D721Med (cell line): ENCODE data around the gene ISCU.
"Not testable (repeated sequence)": the region's sequence is repeated elsewhere in the genome, so short reads cannot be mapped to it uniquely, and the experiment has no call there.

Experiments
- DNase-seq: peaks from one replicate; pipeline ENCODE4 v3.0.0; 2011; ENCODE audit warnings: low spot score; ENCODE audit not compliant: insufficient read length
- FAIRE-seq: peaks from 2 replicates; lab custom pipeline; 2011; peaks lifted over from hg19 to GRCh38; lab: Jason Lieb, UNC
- CTCF ChIP-seq: IDR thresholded peaks from 2 replicates; pipeline ENCODE4 v1.5.1; 2012; ENCODE audit warnings: mild to moderate bottlenecking, control low read depth; ENCODE audit not compliant: insufficient read depth; ENCODE audit errors: missing control alignments

Gene ISCU

GRCh38 chr12:108547686-108548085 is 14.7 kb upstream of the ISCU start:
- DNase-seq: no peak
- TF ChIP-seq CTCF: no peak
- FAIRE-seq: no peak

GRCh38 chr12:108548954-108549521 is 13.4 kb upstream of the ISCU start:
- FAIRE-seq (no peak), DNase-seq (no peak)
- TF ChIP-seq CTCF: no peak

DNA sequence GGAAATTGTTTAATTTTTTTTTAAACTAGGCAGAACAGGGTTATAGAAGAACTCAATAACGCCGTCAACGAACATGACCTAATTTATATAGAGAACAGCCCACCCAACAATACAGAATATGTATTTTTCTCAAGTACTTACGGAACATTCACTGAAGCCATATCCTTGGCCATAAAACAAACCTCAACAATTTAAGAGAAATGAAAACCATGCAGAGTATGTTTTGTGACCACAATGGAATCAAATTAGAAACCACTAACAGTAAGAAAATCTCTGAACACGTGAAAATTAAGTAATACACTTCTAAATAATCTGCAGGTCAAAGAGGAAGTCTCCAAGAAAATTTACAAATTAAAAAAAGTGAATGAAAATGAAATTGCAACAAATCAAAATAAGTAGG is 10.9 kb upstream of the ISCU start:
- TF ChIP-seq CTCF: no peak
- DNase-seq: no peak
- FAIRE-seq: no peak

- TF ChIP-seq CTCF: no peak
- no peak for DNase-seq
- FAIRE-seq: no peak
These were observed 8.6 kb upstream of the ISCU start for GRCh38 chr12:108553799-108554198.

DNA sequence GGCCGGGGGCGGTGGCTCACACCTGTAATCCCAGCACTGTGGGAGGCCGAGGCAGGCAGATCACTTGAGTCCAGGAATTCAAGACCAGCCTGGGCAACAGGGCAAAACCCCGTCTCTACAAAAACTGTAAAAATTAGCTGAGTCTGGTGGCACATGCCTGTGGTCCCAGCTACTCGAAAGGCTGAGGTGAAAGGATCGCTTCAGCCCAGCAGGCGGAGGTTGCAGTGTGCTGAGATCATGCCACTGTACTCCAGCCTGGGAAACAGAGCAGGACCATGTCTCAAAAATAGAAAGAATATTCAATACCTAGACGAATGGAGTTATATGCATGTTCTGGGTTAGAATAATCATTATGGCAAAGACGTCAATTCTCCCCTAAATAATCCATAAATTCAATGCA is 7.0 kb upstream of the ISCU start:
- not testable (repeated sequence) for FAIRE-seq

DNA sequence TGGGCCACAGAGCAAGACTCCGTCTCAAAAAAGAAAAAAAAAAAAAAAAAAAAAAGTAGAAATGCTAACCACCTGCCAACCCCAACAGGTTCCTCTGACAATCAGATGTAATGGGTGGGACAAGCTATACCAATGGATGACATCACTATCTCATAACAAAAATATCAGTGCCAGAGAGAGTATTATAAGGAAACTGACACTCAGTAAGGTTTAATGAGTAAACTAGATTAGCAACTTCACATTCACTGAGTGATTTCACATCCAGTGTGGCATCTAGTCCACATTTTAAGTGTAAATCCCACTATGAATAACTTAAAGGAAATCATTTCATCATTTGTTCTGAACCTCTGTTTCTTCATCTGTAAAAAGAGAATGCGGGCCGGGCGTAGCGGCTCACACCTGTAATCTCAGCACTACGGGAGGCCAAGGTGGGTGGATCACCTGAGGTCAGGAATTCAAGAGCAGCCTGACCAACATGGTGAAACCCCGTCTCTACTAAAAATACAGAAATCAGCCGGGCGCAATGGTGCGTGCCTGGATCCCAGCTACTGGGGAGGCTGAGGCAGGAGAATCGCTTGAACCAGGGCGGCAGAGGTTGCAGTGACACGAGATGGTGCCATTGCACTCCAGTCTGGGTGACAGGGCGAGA is 3.3 kb upstream of the ISCU start:
- DNase-seq: no peak
- no peak for TF ChIP-seq CTCF
- no peak for FAIRE-seq

More for the DNA sequence above, 7.0 kb upstream of the ISCU start:
- not testable (repeated sequence) for DNase-seq

GRCh38 chr12:108559748-108560147 is 2.6 kb upstream of the ISCU start:
- DNase-seq: no peak
- TF ChIP-seq CTCF: no peak
- FAIRE-seq: no peak
